GM12878 (cell line): ENCODE measurements around the gene CPNE4. TPM values are rescaled to one million over a fixed set of nuclear protein-coding genes. Genes with fewer than 3 reads are reported as not detected.

ENCODE experiments used
- ATAC-seq: fragments of 200-7000 bp; cut with Tn5 transposase; 3 replicates; pipeline ENCODE4 v1.9.1; 2020; ENCODE audit warnings: mild to moderate bottlenecking, moderate library complexity
- BruUV-seq: library from RNA; stranded (reverse); fragments of 400-500 nt; replicated peaks from 2 replicates; lab custom pipeline; 2021; lab: Mats Ljungman, UMichigan
- CTCF ChIA-PET: fragments of 300-600 bp; sonication (Branson Sonifier 250); formaldehyde crosslinking; extraction: SDS; loops from one replicate; lab custom pipeline; 2021; ENCODE audit warnings: inconsistent platforms; lab: Yijun Ruan, JAX
- POLR2A ChIA-PET: fragments of 350-600 bp; formaldehyde crosslinking; extraction: SDS; loops from one replicate; lab custom pipeline; 2021; ENCODE audit warnings: inconsistent platforms; lab: Charles Lee
- RAD21 ChIA-PET: fragments of 300-600 bp; sonication (Branson Sonifier 250); formaldehyde crosslinking; loops from one replicate; lab custom pipeline; 2023; ENCODE audit warnings: antibody characterized with exemption; ENCODE audit not compliant: unreplicated experiment; lab: Charles Lee
- SMC1A ChIA-PET: fragments of 300-600 bp; sonication (Branson Sonifier 250); formaldehyde crosslinking; loops from one replicate; lab custom pipeline; 2023; ENCODE audit not compliant: unreplicated experiment, uncharacterized antibody; lab: Charles Lee
- DNase-seq: peaks from one replicate; pipeline ENCODE4 v3.0.0-alpha.2; 2011; ENCODE audit warnings: low read depth, low spot score
- FAIRE-seq: peaks from 3 replicates; lab custom pipeline; 2011; peaks lifted over from hg19 to GRCh38; lab: Jason Lieb, UNC
- H2AFZ ChIP-seq: 2 replicates; pipeline ENCODE4 v1.6.0; 2011; ENCODE audit warnings: low read depth, low read length, control low read depth; ENCODE audit not compliant: control insufficient read depth
- H3K27ac ChIP-seq: 2 replicates; pipeline ENCODE4 v1.5.1; 2011; ENCODE audit warnings: control low read depth; ENCODE audit not compliant: control insufficient read depth, insufficient read depth
- H3K27me3 ChIP-seq, 2 experiments: replicated peaks in 1 of 2; 2 replicates each; pipeline versions ENCODE4 v1.6.0 to v1.6.1; 2011; ENCODE audit warnings: low read length in 1 of 2; ENCODE audit not compliant: control insufficient read depth in 2 of 2, insufficient read depth in 2 of 2
- H3K36me3 ChIP-seq, 2 experiments: 2 replicates each; pipeline ENCODE4 v1.5.1; 2011; ENCODE audit warnings: low read length in 1 of 2; ENCODE audit not compliant: control insufficient read depth in 2 of 2, insufficient read depth in 2 of 2
- H3K4me1 ChIP-seq: 2 replicates; pipeline ENCODE4 v1.6.1; 2011; ENCODE audit warnings: mild to moderate bottlenecking, low read length, moderate library complexity, mixed read lengths; ENCODE audit not compliant: control insufficient read depth, insufficient read depth
- H3K4me2 ChIP-seq: 2 replicates; pipeline ENCODE4 v1.6.0; 2011; ENCODE audit warnings: control low read depth; ENCODE audit not compliant: control insufficient read depth, insufficient read depth
- H3K4me3 ChIP-seq: fragments of 200-600 bp; sonication (generic); 2 replicates; pipeline ENCODE4 v1.5.1; 2016
- H3K79me2 ChIP-seq: 2 replicates; pipeline ENCODE4 v1.6.0; 2011; ENCODE audit warnings: low read length; ENCODE audit not compliant: control insufficient read depth, insufficient read depth
- H3K9ac ChIP-seq: 2 replicates; pipeline ENCODE4 v1.8.0; 2011; ENCODE audit warnings: low read length, control low read depth, mixed read lengths; ENCODE audit not compliant: control insufficient read depth, insufficient read depth
- H3K9me3 ChIP-seq: replicated peaks from 3 replicates; pipeline ENCODE4 v1.5.1; 2011; ENCODE audit warnings: mild to moderate bottlenecking, low read length; ENCODE audit not compliant: control insufficient read depth, insufficient read depth
- H4K20me1 ChIP-seq: 2 replicates; pipeline ENCODE4 v1.6.0; 2011; ENCODE audit not compliant: control insufficient read depth, insufficient read depth
- BRCA1 ChIP-seq: IDR thresholded peaks from 2 replicates; pipeline ENCODE4 v1.6.1; 2011; ENCODE audit warnings: low read depth, low read length, improper control_type of control experiment
- CREM ChIP-seq: IDR thresholded peaks from 2 replicates; pipeline ENCODE4 v1.6.1; 2014; ENCODE audit warnings: antibody characterized with exemption, low read depth
- CUX1 ChIP-seq: IDR thresholded peaks from 2 replicates; pipeline ENCODE4 v1.6.1; 2012; ENCODE audit warnings: improper control_type of control experiment, low read depth, low read length; ENCODE audit not compliant: insufficient replicate concordance
- HCFC1 ChIP-seq: fragments of 150-350 bp; IDR thresholded peaks from 2 replicates; pipeline ENCODE4 v1.6.1; 2014; ENCODE audit warnings: low read length
- MEF2A ChIP-seq: IDR thresholded peaks from 2 replicates; pipeline ENCODE4 v1.6.1; 2011; ENCODE audit warnings: low read depth, mild to moderate bottlenecking, low read length, moderate library complexity; ENCODE audit not compliant: insufficient read depth
- MEF2B ChIP-seq: fragments of 450-650 bp; IDR thresholded peaks from 2 replicates; pipeline ENCODE4 v1.6.1; 2018; ENCODE audit warnings: mild to moderate bottlenecking, moderate library complexity; ENCODE audit not compliant: partially characterized antibody, poor library complexity, severe bottlenecking
- MXI1 ChIP-seq: fragments of 150-350 bp; IDR thresholded peaks from 2 replicates; pipeline ENCODE4 v1.6.1; 2011; ENCODE audit warnings: low read depth, mild to moderate bottlenecking, inconsistent platforms, low read length, improper control_type of control experiment
- POLR2AphosphoS2 ChIP-seq: IDR thresholded peaks from 2 replicates; pipeline ENCODE4 v1.6.1; 2011; ENCODE audit warnings: low read depth, mild to moderate bottlenecking, low read length, improper control_type of control experiment, moderate library complexity
- RELB ChIP-seq: fragments of 450-650 bp; IDR thresholded peaks from 2 replicates; pipeline ENCODE4 v1.6.1; 2017; ENCODE audit warnings: low read depth, mild to moderate bottlenecking, moderate library complexity
- WGBS: methylation state at CpG from one replicate; pipeline ENCODE4 v1.1.6; 2016; ENCODE audit warnings: low lambda C conversion rate; ENCODE audit not compliant: insufficient replicate concordance, insufficient coverage; ENCODE audit errors: missing lambda C conversion rate; 5-methylcytosine and 5-hydroxymethylcytosine counted together
- in situ Hi-C: fragments of 300-500 bp; cut with MboI; formaldehyde crosslinking; loops from 9 replicates; pipeline ENCODE4 v1.14.3; 2018; ENCODE audit warnings: mixed read lengths
- intact Hi-C: fragments of 100-400 bp; cut with micrococcal nuclease; formaldehyde crosslinking; loops from one replicate; pipeline ENCODE4 v1.14.2; 2022; ENCODE audit not compliant: unreplicated experiment
- polyA plus RNA-seq, 11 experiments: library from polyadenylated mRNA; depleted of rRNA in 4 of 11; unstranded in 6 of 11; stranded (reverse) in 5 of 11; fragments of >200 nt; fragmentation: Nextera tagmentation in 4 of 11; fragmentation: Illumina TruSeq in 1 of 11; extraction: Ambion mirVana in 4 of 11; extraction: Trizol in 1 of 11; gene quantifications; 1 replicate in 1 of 11; 2 replicates in 10 of 11; pipeline versions ENCODE4 v1.2.1 to v1.2.3, GENCODE V29; 2011 to 2016; ENCODE audit warnings: inconsistent platforms in 2 of 11, missing spikeins in 2 of 11, low read depth in 1 of 11
- total RNA-seq, 4 experiments: library from RNA; depleted of rRNA in 3 of 4; stranded (reverse); fragments of >200 nt in 3 of 4; fragmentation: Illumina TruSeq in 1 of 4; extraction: Trizol in 1 of 4; gene quantifications; 2 replicates each; pipeline versions ENCODE4 v1.2.1 to v1.2.3, GENCODE V29; 2013 to 2021

The CPNE4 gene
- total and polyA plus RNA-seq, 10 of the 15 experiments (the other 5 are each of a cell fraction or from before 2014, with no cell fraction given) = 0.17 to 1.9 (median 0.48) TPM; not detected in 1

GRCh38 chr3:131821191-131821762 lies 213.5 kb downstream of the CPNE4 start (continued):
- TF ChIP-seq CUX1 = no peak

- Histone ChIP-seq H3K36me3 (no peaks in the 10 kb centered on the region), H3K4me3 (no peak overlapping the region), H3K4me1 (no peaks in the 10 kb centered on the region), H3K27ac (no peak overlapping the region), H3K9me3 (no peaks in the 10 kb centered on the region), H3K27me3 (peaks cover 0 to 4% of the 10 kb centered on the region in 2 experiments; a peak in 1 of 4 replicates), H4K20me1 (no peaks in the 10 kb centered on the region), H3K79me2 (no peaks in the 10 kb centered on the region), H2AFZ (no peak overlapping the region), H3K9ac (no peak overlapping the region), H3K4me2 (no peak overlapping the region)
- FAIRE-seq (no peak), DNase-seq (no peak), ATAC-seq (no peak)
- SMC1A ChIA-PET = no interaction called here
- POLR2A ChIA-PET = no interaction called here
- BruUV-seq = no TSS peak
- CTCF ChIA-PET = no interaction called here
- in situ Hi-C loops (no loop called here), intact Hi-C loops (no loop called here)
- RAD21 ChIA-PET = no interaction called here
- TF ChIP-seq POLR2AphosphoS2 (no peak), HCFC1 (no peak), MEF2A (no peak), MEF2B (no peak), CREM (no peak), RELB (no peak), BRCA1 (no peak), MXI1 (no peak)
- WGBS = 35% methylated on average over 5 of the region's 5 CpGs
Observed at GRCh38 chr3:131819381-131820055, 215.3 kb downstream of the CPNE4 start.
